ENCODE data around the gene CYP4B1. TPM values are rescaled to one million over a fixed set of nuclear protein-coding genes. Genes with fewer than 3 reads are reported as not detected.
"Not testable (repeated sequence)": the region's sequence is repeated elsewhere in the genome, so short reads cannot be mapped to it uniquely, and the experiment has no call there.

CYP4B1 gene
- total RNA-seq, 4 donors from 2014 or later, result 578 to 1,081 (median 834) TPM

DNA sequence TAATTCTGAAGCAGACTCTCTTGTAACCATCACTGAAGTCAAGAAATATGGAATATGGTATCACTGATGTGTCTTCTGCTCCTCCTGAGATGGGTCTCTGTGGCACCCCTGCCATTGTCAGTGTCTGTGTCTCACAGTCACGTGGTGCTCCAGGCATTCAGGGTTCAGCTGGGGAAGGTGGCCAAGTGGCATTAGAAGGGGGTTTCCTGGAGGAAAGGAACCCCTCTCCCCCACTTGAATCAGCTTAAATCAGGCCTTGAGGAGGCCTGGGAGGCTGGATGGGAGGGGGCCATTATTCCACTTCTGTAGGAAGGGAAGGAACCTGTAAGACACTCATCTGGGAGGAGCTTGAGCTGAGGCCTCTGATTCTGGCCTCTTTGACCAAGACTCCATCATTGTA lies 20.5 kb downstream of the CYP4B1 start:
- no peak for TF ChIP-seq EP300 (IDR thresholded peaks at IDR 0.05)
- no peak for TF ChIP-seq CTCF (IDR thresholded peaks at IDR 0.05)
- TF ChIP-seq POLR2A (IDR thresholded peaks at IDR 0.05), result no peak
- Histone ChIP-seq H3K4me1 (no peaks in the 10 kb centered on the region), H3K27ac (no peak overlapping the region), H3K36me3 (peaks cover 0 to 57% (median 0%) of the 10 kb centered on the region in 3 donors), H3K27me3 (no peaks in the 10 kb centered on the region), H3K9me3 (no peaks in the 10 kb centered on the region), H3K4me3 (no peak overlapping the region)
- 63 to 78% methylated on average over 1 of the region's 1 CpG for WGBS, 2 donors
- DNase-seq (ENCODE audit: low spot score in 2 of 2), result no peak

DNA sequence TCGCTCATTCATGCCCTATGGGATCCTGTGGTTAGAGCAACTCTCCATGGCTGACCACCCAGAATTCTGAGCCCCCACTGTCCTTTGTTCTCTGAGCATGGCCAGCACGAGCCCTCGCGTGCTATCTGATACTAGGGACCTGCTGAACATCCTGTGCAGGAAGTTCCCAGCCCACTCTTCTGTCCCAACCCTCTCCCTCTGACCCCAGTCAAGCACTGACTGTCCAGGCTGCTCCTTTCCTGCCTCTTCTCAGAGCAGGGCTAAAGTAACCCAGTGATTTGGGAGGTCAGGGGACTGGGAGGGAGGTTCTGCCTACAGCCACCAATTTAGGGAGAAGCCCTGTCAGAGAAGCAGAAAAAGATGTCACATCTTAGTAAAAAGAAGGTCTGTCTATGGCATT lies 21.2 kb downstream of the CYP4B1 start:
- H3K27ac ChIP-seq, result peak overlapping the region in 1 of 4 donors; percentile 28
- H3K4me1 ChIP-seq, result no peaks in the 10 kb centered on the region
- peaks cover 0 to 53% (median 0%) of the 10 kb centered on the region in 3 donors for H3K36me3 ChIP-seq
- no peaks in the 10 kb centered on the region for H3K27me3 ChIP-seq
- no peak for TF ChIP-seq CTCF (IDR thresholded peaks at IDR 0.05)
- no peak overlapping the region for H3K4me3 ChIP-seq
- peaks cover 0 to 5% (median 0%) of the 10 kb centered on the region in 4 donors for H3K9me3 ChIP-seq
- no peak for DNase-seq (ENCODE audit: low spot score in 2 of 2)
- WGBS, 2 donors, result 69 to 80% methylated on average over 4 of the region's 4 CpGs

- DNase-seq (ENCODE audit: low spot score in 2 of 2), result no peak
- peaks cover 0 to 5% (median 0%) of the 10 kb centered on the region in 4 donors for H3K9me3 ChIP-seq
- H3K27ac ChIP-seq, result peak overlapping the region in 1 of 4 donors; percentile 28
- TF ChIP-seq EP300 (IDR thresholded peaks at IDR 0.05) (peak in 1 of 2 donors; percentile 31), CTCF (IDR thresholded peaks at IDR 0.05) (no peak)
- no peaks in the 10 kb centered on the region for H3K4me1 ChIP-seq
- no peaks in the 10 kb centered on the region for H3K27me3 ChIP-seq
- H3K36me3 ChIP-seq, result peaks cover 0 to 48% (median 0%) of the 10 kb centered on the region in 3 donors
- H3K4me3 ChIP-seq, result no peak overlapping the region
- WGBS, 2 donors, result 55 to 74% methylated on average over 5 of the region's 5 CpGs
Measured at GRCh38 chr1:46820560-46821060, 21.8 kb downstream of the CYP4B1 start.

GRCh38 chr1:46822248-46822826 lies 23.5 kb downstream of the CYP4B1 start:
- Histone ChIP-seq H3K27ac (peak overlapping the region in 2 of 4 donors; percentile 1 to 9), H3K36me3 (peaks cover 0 to 31% (median 0%) of the 10 kb centered on the region in 3 donors), H3K4me1 (no peaks in the 10 kb centered on the region), H3K4me3 (no peak overlapping the region), H3K27me3 (no peaks in the 10 kb centered on the region), H3K9me3 (peaks cover 0 to 11% (median 0%) of the 10 kb centered on the region in 4 donors)
- DNase-seq (ENCODE audit: low spot score in 2 of 2), result no peak
- TF ChIP-seq CTCF (IDR thresholded peaks at IDR 0.05), result no peak
- no peak for TF ChIP-seq EP300 (IDR thresholded peaks at IDR 0.05)
- TF ChIP-seq POLR2A (IDR thresholded peaks at IDR 0.05), result no peak
- WGBS, 2 donors, result 84% methylated on average over 3 of the region's 3 CpGs

GRCh38 chr1:46823151-46823550 lies 24.3 kb downstream of the CYP4B1 start:
- Histone ChIP-seq H3K27ac (peak overlapping the region in 2 of 4 donors; percentile 1 to 9), H3K27me3 (no peaks in the 10 kb centered on the region), H3K36me3 (peaks cover 0 to 23% (median 0%) of the 10 kb centered on the region in 3 donors), H3K9me3 (peaks cover 0 to 11% (median 0%) of the 10 kb centered on the region in 4 donors), H3K4me1 (no peaks in the 10 kb centered on the region), H3K4me3 (no peak overlapping the region)
- no peak for DNase-seq (ENCODE audit: low spot score in 2 of 2)
- no peak for TF ChIP-seq POLR2A (IDR thresholded peaks at IDR 0.05)
- TF ChIP-seq EP300 (IDR thresholded peaks at IDR 0.05), result no peak
- no peak for TF ChIP-seq CTCF (IDR thresholded peaks at IDR 0.05)
- 44 to 45% methylated on average over 2 of the region's 2 CpGs for WGBS, 2 donors

GRCh38 chr1:46826892-46827291 lies 28.0 kb downstream of the CYP4B1 start:
- not testable (repeated sequence) for DNase-seq (ENCODE audit: low spot score in 2 of 2); H3K4me3 ChIP-seq; H3K4me1 ChIP-seq; H3K27me3 ChIP-seq; H3K27ac ChIP-seq; H3K36me3 ChIP-seq
- WGBS, 2 donors, result 77 to 84% methylated on average over 2 of the region's 2 CpGs
- H3K9me3 ChIP-seq, result peaks cover 0 to 11% (median 0%) of the 10 kb centered on the region in 4 donors

Data from tibial nerve (tissue), 4 donors.